Measurements from ENCODE around the gene ARVCF. TPM values are rescaled to one million over a fixed set of nuclear protein-coding genes. Genes with fewer than 3 reads are reported as not detected.

Gene ARVCF
- total and polyA plus RNA-seq, 2 of the 8 experiments (the other 6 are each of a cell fraction or from before 2014, with no cell fraction given) = 31.0 to 43.2 TPM

DNA sequence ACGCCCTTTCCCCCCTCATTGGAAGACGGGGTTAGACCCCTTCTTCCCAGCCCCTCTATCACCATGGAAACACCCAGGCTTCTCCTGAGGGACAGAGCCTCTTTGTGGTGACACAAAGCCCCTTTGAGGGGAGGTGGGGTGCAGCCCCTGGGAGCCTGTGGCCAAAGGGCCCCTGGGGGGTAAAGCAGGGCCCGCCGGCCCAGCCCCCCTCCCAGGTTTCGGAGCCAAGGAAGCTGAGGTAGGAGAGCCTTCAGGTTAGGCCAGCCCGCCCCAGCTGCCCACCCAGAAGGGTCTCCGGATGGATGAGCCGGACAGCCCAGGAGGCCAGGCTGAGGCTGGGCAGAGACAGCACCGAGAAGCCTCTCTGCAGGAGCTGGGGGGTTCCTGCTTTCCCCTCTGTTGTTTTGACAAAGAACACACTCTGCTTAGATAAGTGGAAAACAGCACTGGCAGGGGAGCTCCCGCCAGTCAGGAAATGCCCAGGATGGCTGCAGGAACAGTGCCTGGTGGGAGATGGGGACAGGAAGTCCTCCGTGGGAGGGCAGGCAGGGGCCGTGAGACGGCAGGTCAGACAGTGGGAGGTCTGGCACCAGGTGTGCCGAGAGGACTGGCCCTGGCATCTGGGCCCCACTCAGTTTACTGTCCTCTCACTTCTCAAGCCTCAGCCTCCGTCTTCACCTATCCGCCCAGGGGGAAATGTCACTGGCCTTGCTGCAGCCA is 18.2 kb downstream of the ARVCF start:
- Histone ChIP-seq H3K56ac (replicated peaks; ENCODE audit: insufficient read length, low read depth, low read length) (no peak overlapping the region), H3K4ac (replicated peaks; ENCODE audit: insufficient read length, low read depth, low read length) (no peak overlapping the region), H2BK12ac (ENCODE audit: low read depth, low read length) (peak overlapping the region; percentile 45; the same call in 1 of the 2 replicates), H3K18ac (ENCODE audit: extremely low read depth, low read length) (no peak overlapping the region), H3K4me2 (ENCODE audit: insufficient read depth in 1 of 2, low read depth in 2 of 2, low read length in 2 of 2) (peak overlapping the region in 1 of 2 experiments; percentile 8; a peak in 1 of 4 replicates), H3K23ac (ENCODE audit: insufficient read length) (no peak overlapping the region), H2AK5ac (ENCODE audit: low read depth, low read length) (no peak overlapping the region), H4K91ac (replicated peaks; ENCODE audit: insufficient read length, low read length) (peak overlapping the region; percentile 72), H3K27me3 (replicated peaks in 1 of 4; ENCODE audit: control insufficient read depth in 3 of 4, extremely low read depth in 1 of 4, insufficient read depth in 3 of 4, low read length in 3 of 4) (no peaks in the 10 kb centered on the region), H3K79me1 (ENCODE audit: low read depth, low read length) (peaks cover 3% of the 10 kb centered on the region), H3K79me2 (ENCODE audit: control insufficient read depth in 1 of 2, insufficient read depth in 2 of 2, low read length in 2 of 2) (no peaks in the 10 kb centered on the region), H4K5ac (ENCODE audit: insufficient read length, low read depth, low read length) (no peak overlapping the region), H3K27ac (ENCODE audit: low read depth, low read length) (no peak overlapping the region), H2BK15ac (ENCODE audit: low read length) (no peak overlapping the region; the same call in 1 of the 2 replicates), H4K20me1 (replicated peaks in 1 of 2; ENCODE audit: control insufficient read depth in 1 of 2, insufficient read depth in 2 of 2, low read length in 2 of 2) (peaks cover 0 to 2% of the 10 kb centered on the region in 2 experiments), H4K8ac (ENCODE audit: extremely low read depth, insufficient read depth, low read length) (no peak overlapping the region), H3K9ac (replicated peaks in 1 of 4; ENCODE audit: extremely low read depth in 1 of 4, low read depth in 3 of 4, low read length in 3 of 4) (no peak overlapping the region), H2BK5ac (ENCODE audit: low read depth, low read length) (0 out of 2 replicates have a peak overlapping the region, but pooled peaks have one; percentile 35), H3K4me1 (replicated peaks in 1 of 4; ENCODE audit: control insufficient read depth in 3 of 4, insufficient read depth in 4 of 4, low read length in 3 of 4) (peaks cover 4 to 31% (median 18%) of the 10 kb centered on the region in 4 experiments), H2BK20ac (ENCODE audit: low read length) (no peak overlapping the region), H2AFZ (ENCODE audit: low read length) (no peak overlapping the region), H3K14ac (ENCODE audit: insufficient read length) (no peak overlapping the region), H3K9me3 (ENCODE audit: insufficient read depth in 2 of 2, low read depth in 1 of 2, low read length in 1 of 2) (no peaks in the 10 kb centered on the region), H2BK120ac (replicated peaks; ENCODE audit: low read depth, low read length) (no peak overlapping the region), H3K4me3 (ENCODE audit: extremely low read depth in 1 of 4, insufficient read depth in 2 of 4, low read depth in 3 of 4, low read length in 4 of 4) (no peak overlapping the region; a peak in 1 of 8 replicates), H3K23me2 (ENCODE audit: low read depth, low read length) (peaks cover 6% of the 10 kb centered on the region; the same call in 1 of the 2 replicates), H3K36me3 (ENCODE audit: control insufficient read depth in 2 of 4, insufficient read depth in 4 of 4, low read length in 3 of 4) (no peaks in the 10 kb centered on the region)
- ChIA-PET POLR2A (ENCODE audit: partially characterized antibody) (interaction anchor here (1.1 kb wide), 1 partner anchor 25 kb away, joined by 3 read pairs; no protein-coding TSS in a partner anchor), CTCF (ENCODE audit: partially characterized antibody) (interaction anchor here (0.7 to 4.3 kb wide), 3 partner anchors 15 to 35 kb away, joined by 3 to 25 read pairs (median 4); no protein-coding TSS in a partner anchor)
- WGBS, 2 experiments (ENCODE audit: extremely low coverage in 1 of 2, insufficient coverage in 1 of 2, insufficient read length in 1 of 2, insufficient replicate concordance in 2 of 2, low coverage in 1 of 2, low lambda C conversion rate in 2 of 2, missing lambda C conversion rate in 1 of 2) = 79% methylated on average over 13 of the region's 16 CpGs; no CpG with 5 or more reads in 1 of the 2 experiments
- DNase-seq (ENCODE audit: low read depth in 1 of 2, low spot score in 2 of 2) = no peak
- TF ChIP-seq ASH2L (IDR thresholded peaks at IDR 0.05; ENCODE audit: low read length) = no peak
- TF ChIP-seq TCF12 (IDR thresholded peaks at IDR 0.05; ENCODE audit: low read depth, low read length) = no peak
- TF ChIP-seq TEAD4 (IDR thresholded peaks at IDR 0.05; ENCODE audit: low read depth, low read length) = no peak
- no peak for TF ChIP-seq JUN (IDR thresholded peaks at IDR 0.05; ENCODE audit: low read depth, low read length)
- TF ChIP-seq KDM1A (IDR thresholded peaks at IDR 0.05; ENCODE audit: borderline replicate concordance, low read length) = no peak
- no peak for TF ChIP-seq SUZ12 (IDR thresholded peaks at IDR 0.05; ENCODE audit: low read length)
- TF ChIP-seq, protein P1, sequence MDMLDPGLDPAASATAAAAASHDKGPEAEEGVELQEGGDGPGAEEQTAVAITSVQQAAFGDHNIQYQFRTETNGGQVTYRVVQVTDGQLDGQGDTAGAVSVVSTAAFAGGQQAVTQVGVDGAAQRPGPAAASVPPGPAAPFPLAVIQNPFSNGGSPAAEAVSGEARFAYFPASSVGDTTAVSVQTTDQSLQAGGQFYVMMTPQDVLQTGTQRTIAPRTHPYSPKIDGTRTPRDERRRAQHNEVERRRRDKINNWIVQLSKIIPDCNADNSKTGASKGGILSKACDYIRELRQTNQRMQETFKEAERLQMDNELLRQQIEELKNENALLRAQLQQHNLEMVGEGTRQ (IDR thresholded peaks at IDR 0.05; ENCODE audit: low read length) = no peak
- no peak for TF ChIP-seq CEBPB (IDR thresholded peaks at IDR 0.05; ENCODE audit: low read depth, low read length)
- no peak for TF ChIP-seq EP300 (IDR thresholded peaks at IDR 0.05; ENCODE audit: borderline replicate concordance in 1 of 2, low read depth in 2 of 2, low read length in 2 of 2)
- FAIRE-seq = no peak
